Measurements from ENCODE around the gene ERC2. TPM values are rescaled to one million over a fixed set of nuclear protein-coding genes. Genes with fewer than 3 reads are reported as not detected.

ERC2 gene
- total and polyA plus RNA-seq, 2 donors (not counting 3 experiments of a cell fraction or from before 2014, with no cell fraction given) = 5.6 to 15.5 TPM

DNA sequence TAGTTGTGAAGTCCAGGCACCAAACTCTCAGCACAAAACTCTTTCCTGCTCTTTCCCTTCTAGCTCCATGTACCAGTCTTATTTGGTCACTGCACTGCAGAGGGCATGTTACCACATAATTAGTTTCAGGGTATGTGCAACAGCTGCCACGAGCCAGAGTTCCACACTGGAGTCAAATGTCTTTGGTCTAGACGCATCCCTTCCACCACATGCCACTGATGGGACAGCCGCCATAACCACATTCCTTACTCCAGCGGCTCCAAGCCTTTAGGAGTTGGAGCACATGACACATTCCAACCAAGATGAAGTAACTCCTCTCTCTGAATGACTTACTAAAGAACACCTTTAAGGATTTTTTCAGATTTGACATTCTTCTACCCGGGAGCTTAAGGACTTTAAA lies 153.4 kb downstream of the ERC2 start:
- Histone ChIP-seq H3K79me2 (ENCODE audit: control insufficient read depth, insufficient read depth, low read length) (no peaks in the 10 kb centered on the region), H3K9ac (replicated peaks; ENCODE audit: extremely low read depth, insufficient read depth, low read length) (no peak overlapping the region), H3K4me3 (replicated peaks in 1 of 3; ENCODE audit: insufficient read depth in 1 of 3, low read depth in 1 of 3, low read length in 3 of 3) (no peak overlapping the region), H3K4me2 (ENCODE audit: insufficient read depth, low read length) (no peak overlapping the region), H2AFZ (ENCODE audit: low read depth, low read length) (no peak overlapping the region), H3K36me3 (ENCODE audit: control insufficient read depth in 2 of 2, extremely low read depth in 1 of 2, insufficient read depth in 2 of 2, low read length in 2 of 2) (no peaks in the 10 kb centered on the region), H3K9me3 (replicated peaks; ENCODE audit: control insufficient read depth, insufficient read depth, low read length) (no peaks in the 10 kb centered on the region), H3K27me3 (ENCODE audit: control insufficient read depth in 2 of 2, insufficient read depth in 2 of 2, low read length in 2 of 2) (no peaks in the 10 kb centered on the region), H3K9me1 (replicated peaks; ENCODE audit: control insufficient read depth, extremely low read depth, insufficient read depth, low read length) (no peaks in the 10 kb centered on the region), H3K4me1 (ENCODE audit: control insufficient read depth, extremely low read depth, insufficient read depth, low read length) (no peaks in the 10 kb centered on the region), H3K27ac (ENCODE audit: insufficient read depth, low read depth, low read length) (no peak overlapping the region), H4K20me1 (replicated peaks; ENCODE audit: control insufficient read depth, extremely low read depth, insufficient read depth, low read length) (no peaks in the 10 kb centered on the region)
- intact Hi-C loops (cut with micrococcal nuclease) (no loop called here), dilution Hi-C loops (cut with MboI; ENCODE audit: extremely low pct_ligation_motif_present, low sequenced_read_pairs) (no loop called here)
- no peak for TF ChIP-seq MYC (IDR thresholded peaks at IDR 0.05; ENCODE audit: low read depth, low read length)
- no peak for TF ChIP-seq EZH2 (IDR thresholded peaks at IDR 0.05; ENCODE audit: borderline replicate concordance, low read depth, low read length, severe bottlenecking)
- TF ChIP-seq, protein P1, sequence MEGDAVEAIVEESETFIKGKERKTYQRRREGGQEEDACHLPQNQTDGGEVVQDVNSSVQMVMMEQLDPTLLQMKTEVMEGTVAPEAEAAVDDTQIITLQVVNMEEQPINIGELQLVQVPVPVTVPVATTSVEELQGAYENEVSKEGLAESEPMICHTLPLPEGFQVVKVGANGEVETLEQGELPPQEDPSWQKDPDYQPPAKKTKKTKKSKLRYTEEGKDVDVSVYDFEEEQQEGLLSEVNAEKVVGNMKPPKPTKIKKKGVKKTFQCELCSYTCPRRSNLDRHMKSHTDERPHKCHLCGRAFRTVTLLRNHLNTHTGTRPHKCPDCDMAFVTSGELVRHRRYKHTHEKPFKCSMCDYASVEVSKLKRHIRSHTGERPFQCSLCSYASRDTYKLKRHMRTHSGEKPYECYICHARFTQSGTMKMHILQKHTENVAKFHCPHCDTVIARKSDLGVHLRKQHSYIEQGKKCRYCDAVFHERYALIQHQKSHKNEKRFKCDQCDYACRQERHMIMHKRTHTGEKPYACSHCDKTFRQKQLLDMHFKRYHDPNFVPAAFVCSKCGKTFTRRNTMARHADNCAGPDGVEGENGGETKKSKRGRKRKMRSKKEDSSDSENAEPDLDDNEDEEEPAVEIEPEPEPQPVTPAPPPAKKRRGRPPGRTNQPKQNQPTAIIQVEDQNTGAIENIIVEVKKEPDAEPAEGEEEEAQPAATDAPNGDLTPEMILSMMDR (IDR thresholded peaks at IDR 0.05; ENCODE audit: extremely low read depth in 1 of 2, insufficient read depth in 1 of 2, low read depth in 1 of 2, low read length in 2 of 2) = no peak
- TF ChIP-seq GATA2 (IDR thresholded peaks at IDR 0.05; ENCODE audit: insufficient read depth, insufficient read length, low read depth, low read length) = no peak
- TF ChIP-seq, protein P2, sequence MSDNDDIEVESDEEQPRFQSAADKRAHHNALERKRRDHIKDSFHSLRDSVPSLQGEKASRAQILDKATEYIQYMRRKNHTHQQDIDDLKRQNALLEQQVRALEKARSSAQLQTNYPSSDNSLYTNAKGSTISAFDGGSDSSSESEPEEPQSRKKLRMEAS (IDR thresholded peaks at IDR 0.05; ENCODE audit: insufficient read depth, insufficient read length) = no peak
- no peak for TF ChIP-seq JUN (IDR thresholded peaks at IDR 0.05; ENCODE audit: borderline replicate concordance, insufficient read depth, insufficient read length, low read depth)
- no peak for TF ChIP-seq FOS (IDR thresholded peaks at IDR 0.05; ENCODE audit: borderline replicate concordance, insufficient read depth, low read length)
- TF ChIP-seq POLR2AphosphoS5 (IDR thresholded peaks at IDR 0.05; ENCODE audit: insufficient read depth, low read depth, low read length) = no peak
- no peak for TF ChIP-seq POLR2A (IDR thresholded peaks at IDR 0.05; ENCODE audit: low read depth, low read length)
- no peak for DNase-seq (ENCODE audit: low read depth, low spot score)
- FAIRE-seq = no peak
- ChIA-PET CTCF (interaction anchor here (1.4 kb wide), 1 partner anchor 9 kb away, joined by 3 read pairs; no protein-coding TSS in a partner anchor), POLR2A (no interaction called here)
- no TSS peak for BruUV-seq (replicated peaks)
